Neural cell (in vitro differentiated cells): ENCODE results near the gene ROBO1. TPM values are rescaled to one million over a fixed set of nuclear protein-coding genes. Genes with fewer than 3 reads are reported as not detected.

Source experiments
- H2AFZ ChIP-seq: fragments of 200-600, 300-800 bp; sonication (generic), shearing (Covaris generic); 2 replicates; pipeline ENCODE4 v1.6.0; 2014; ENCODE audit warnings: low read depth, mild to moderate bottlenecking, antibody characterized with exemption, low read length, moderate library complexity
- H3F3A ChIP-seq: fragments of 200-600 bp; shearing (Covaris generic); 2 replicates; pipeline ENCODE4 v1.6.1; 2016; ENCODE audit warnings: mild to moderate bottlenecking, moderate library complexity, mixed read lengths, antibody characterized with exemption, low read length; ENCODE audit not compliant: insufficient read depth, poor library complexity, severe bottlenecking
- H3K27ac ChIP-seq: fragments of 200-600, 300-800 bp; sonication (generic), shearing (Covaris generic); 2 replicates; pipeline ENCODE4 v1.5.1; 2014; ENCODE audit warnings: mild to moderate bottlenecking, low read length, moderate library complexity
- H3K27me3 ChIP-seq: fragments of 300-800, 200-600 bp; sonication (generic), shearing (Covaris generic); 2 replicates; pipeline ENCODE4 v1.6.0; 2014; ENCODE audit warnings: mild to moderate bottlenecking, low read depth, low read length, moderate library complexity; ENCODE audit not compliant: insufficient read depth
- H3K36me3 ChIP-seq: fragments of 300-800, 200-600 bp; sonication (generic), shearing (Covaris generic); 2 replicates; pipeline ENCODE4 v1.5.1; 2014; ENCODE audit warnings: mild to moderate bottlenecking, antibody characterized with exemption, low read length, moderate library complexity; ENCODE audit not compliant: insufficient read depth
- H3K4me2 ChIP-seq: fragments of 300-800, 200-600 bp; sonication (generic), shearing (Covaris generic); 2 replicates; pipeline ENCODE4 v1.6.0; 2014; ENCODE audit warnings: mild to moderate bottlenecking, low read length
- H3K4me3 ChIP-seq: fragments of 300-800, 200-600 bp; sonication (generic), shearing (Covaris generic); 2 replicates; pipeline ENCODE4 v1.5.1; 2014; ENCODE audit warnings: mild to moderate bottlenecking, low read length, moderate library complexity
- H3K79me2 ChIP-seq: fragments of 200-600 bp; shearing (Covaris generic); replicated peaks from 2 replicates; pipeline ENCODE4 v1.6.0; 2014; ENCODE audit warnings: mild to moderate bottlenecking, low read length, moderate library complexity; ENCODE audit not compliant: insufficient read depth
- H3K9ac ChIP-seq: fragments of 300-800, 200-600 bp; sonication (generic), shearing (Covaris generic); 2 replicates; pipeline ENCODE4 v1.6.1; 2016; ENCODE audit warnings: mild to moderate bottlenecking, low read length, mixed read lengths
- H3K9me2 ChIP-seq: fragments of 200-600 bp; shearing (Covaris generic); 2 replicates; pipeline ENCODE4 v1.6.1; 2016; ENCODE audit warnings: mild to moderate bottlenecking, low read length, mixed read lengths; ENCODE audit not compliant: insufficient read depth
- H3K9me3 ChIP-seq: fragments of 200-600, 300-800 bp; sonication (generic), shearing (Covaris generic); 2 replicates; pipeline ENCODE4 v1.6.1; 2016; ENCODE audit warnings: mild to moderate bottlenecking, mixed run types, low read length, moderate library complexity, mixed read lengths
- H4K20me1 ChIP-seq: fragments of 200-600 bp; shearing (Covaris generic); 2 replicates; pipeline ENCODE4 v1.6.1; 2016; ENCODE audit warnings: mild to moderate bottlenecking, mixed run types; ENCODE audit not compliant: insufficient read depth
- EP300 ChIP-seq: fragments of 450-650 bp; conservative IDR thresholded peaks from 2 replicates; pipeline ENCODE4 v1.6.1; 2014; ENCODE audit warnings: antibody characterized with exemption, mild to moderate bottlenecking, moderate library complexity; ENCODE audit not compliant: poor library complexity, severe bottlenecking
- EZH2 ChIP-seq: fragments of 200-600, 300-800 bp; shearing (Covaris generic), sonication (generic); IDR thresholded peaks from 2 replicates; pipeline ENCODE4 v1.6.1; 2014; ENCODE audit warnings: antibody characterized with exemption, low read length, borderline replicate concordance, mild to moderate bottlenecking; ENCODE audit not compliant: insufficient read depth, poor library complexity, severe bottlenecking
- MXI1 ChIP-seq: fragments of 450-650 bp; conservative IDR thresholded peaks from 2 replicates; pipeline ENCODE4 v1.6.1; 2014; ENCODE audit warnings: antibody characterized with exemption, mild to moderate bottlenecking; ENCODE audit not compliant: poor library complexity, severe bottlenecking
- POLR2AphosphoS5 ChIP-seq: IDR thresholded peaks from 2 replicates; pipeline ENCODE4 v1.6.1; 2012
- RAD21 ChIP-seq: fragments of 450-650 bp; conservative IDR thresholded peaks from 2 replicates; pipeline ENCODE4 v1.6.1; 2014; ENCODE audit warnings: antibody characterized with exemption, mild to moderate bottlenecking, moderate library complexity
- SMC3 ChIP-seq: fragments of 450-650 bp; conservative IDR thresholded peaks from 2 replicates; pipeline ENCODE4 v1.6.1; 2014; ENCODE audit warnings: antibody characterized with exemption, mild to moderate bottlenecking, moderate library complexity; ENCODE audit not compliant: poor library complexity
- TAF1 ChIP-seq: IDR thresholded peaks from 2 replicates; pipeline ENCODE4 v1.6.1; 2012; ENCODE audit warnings: low read depth
- polyA plus RNA-seq: library from polyadenylated mRNA; depleted of rRNA; stranded (reverse); fragments of >200 nt; gene quantifications from 2 replicates; pipeline ENCODE4 v1.2.3, GENCODE V29; 2014
- TF ChIP-seq, protein P1 (sequence below): fragments of 450-650 bp; IDR thresholded peaks from 2 replicates; pipeline ENCODE4 v1.5.1; 2014; ENCODE audit warnings: antibody characterized with exemption, mild to moderate bottlenecking, moderate library complexity; ENCODE audit not compliant: poor library complexity, severe bottlenecking
- TF ChIP-seq, protein P2 (sequence below): IDR thresholded peaks from 2 replicates; pipeline ENCODE4 v1.6.1; 2012; ENCODE audit warnings: borderline replicate concordance

The ROBO1 gene
- polyA plus RNA-seq, 1 donor from 2014 or later, result 183 TPM

DNA sequence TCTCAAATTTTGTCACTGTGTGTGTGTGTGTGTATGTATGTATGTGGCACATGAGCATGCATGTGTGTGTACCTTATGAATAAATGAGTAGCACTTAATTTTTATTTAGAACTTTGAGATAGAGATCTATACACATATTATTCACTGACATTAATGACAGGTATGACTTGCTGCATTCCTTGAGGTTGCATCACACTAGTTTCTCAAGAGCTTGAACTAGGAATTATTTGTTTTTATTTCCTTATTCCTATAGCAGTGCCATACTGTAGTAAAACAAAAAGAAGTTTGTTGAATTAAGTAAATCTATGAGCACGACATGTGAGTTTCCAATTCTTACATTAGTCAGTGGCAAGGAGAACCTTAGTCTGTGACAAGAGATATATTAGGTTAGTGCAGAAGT, 943.9 kb downstream of the ROBO1 start:
- no peaks in the 10 kb centered on the region for H3K9me3 ChIP-seq
- H3K9me2 ChIP-seq, result no peaks in the 10 kb centered on the region
- no peak overlapping the region for H2AFZ ChIP-seq
- no peaks in the 10 kb centered on the region for H3K36me3 ChIP-seq
- H3K9ac ChIP-seq, result no peak overlapping the region
- no peaks in the 10 kb centered on the region for H3K27me3 ChIP-seq
- H3F3A ChIP-seq, result no peaks in the 10 kb centered on the region
- TF ChIP-seq TAF1, result no peak
- TF ChIP-seq, protein P1, sequence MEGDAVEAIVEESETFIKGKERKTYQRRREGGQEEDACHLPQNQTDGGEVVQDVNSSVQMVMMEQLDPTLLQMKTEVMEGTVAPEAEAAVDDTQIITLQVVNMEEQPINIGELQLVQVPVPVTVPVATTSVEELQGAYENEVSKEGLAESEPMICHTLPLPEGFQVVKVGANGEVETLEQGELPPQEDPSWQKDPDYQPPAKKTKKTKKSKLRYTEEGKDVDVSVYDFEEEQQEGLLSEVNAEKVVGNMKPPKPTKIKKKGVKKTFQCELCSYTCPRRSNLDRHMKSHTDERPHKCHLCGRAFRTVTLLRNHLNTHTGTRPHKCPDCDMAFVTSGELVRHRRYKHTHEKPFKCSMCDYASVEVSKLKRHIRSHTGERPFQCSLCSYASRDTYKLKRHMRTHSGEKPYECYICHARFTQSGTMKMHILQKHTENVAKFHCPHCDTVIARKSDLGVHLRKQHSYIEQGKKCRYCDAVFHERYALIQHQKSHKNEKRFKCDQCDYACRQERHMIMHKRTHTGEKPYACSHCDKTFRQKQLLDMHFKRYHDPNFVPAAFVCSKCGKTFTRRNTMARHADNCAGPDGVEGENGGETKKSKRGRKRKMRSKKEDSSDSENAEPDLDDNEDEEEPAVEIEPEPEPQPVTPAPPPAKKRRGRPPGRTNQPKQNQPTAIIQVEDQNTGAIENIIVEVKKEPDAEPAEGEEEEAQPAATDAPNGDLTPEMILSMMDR, result no peak
- TF ChIP-seq, protein P2, sequence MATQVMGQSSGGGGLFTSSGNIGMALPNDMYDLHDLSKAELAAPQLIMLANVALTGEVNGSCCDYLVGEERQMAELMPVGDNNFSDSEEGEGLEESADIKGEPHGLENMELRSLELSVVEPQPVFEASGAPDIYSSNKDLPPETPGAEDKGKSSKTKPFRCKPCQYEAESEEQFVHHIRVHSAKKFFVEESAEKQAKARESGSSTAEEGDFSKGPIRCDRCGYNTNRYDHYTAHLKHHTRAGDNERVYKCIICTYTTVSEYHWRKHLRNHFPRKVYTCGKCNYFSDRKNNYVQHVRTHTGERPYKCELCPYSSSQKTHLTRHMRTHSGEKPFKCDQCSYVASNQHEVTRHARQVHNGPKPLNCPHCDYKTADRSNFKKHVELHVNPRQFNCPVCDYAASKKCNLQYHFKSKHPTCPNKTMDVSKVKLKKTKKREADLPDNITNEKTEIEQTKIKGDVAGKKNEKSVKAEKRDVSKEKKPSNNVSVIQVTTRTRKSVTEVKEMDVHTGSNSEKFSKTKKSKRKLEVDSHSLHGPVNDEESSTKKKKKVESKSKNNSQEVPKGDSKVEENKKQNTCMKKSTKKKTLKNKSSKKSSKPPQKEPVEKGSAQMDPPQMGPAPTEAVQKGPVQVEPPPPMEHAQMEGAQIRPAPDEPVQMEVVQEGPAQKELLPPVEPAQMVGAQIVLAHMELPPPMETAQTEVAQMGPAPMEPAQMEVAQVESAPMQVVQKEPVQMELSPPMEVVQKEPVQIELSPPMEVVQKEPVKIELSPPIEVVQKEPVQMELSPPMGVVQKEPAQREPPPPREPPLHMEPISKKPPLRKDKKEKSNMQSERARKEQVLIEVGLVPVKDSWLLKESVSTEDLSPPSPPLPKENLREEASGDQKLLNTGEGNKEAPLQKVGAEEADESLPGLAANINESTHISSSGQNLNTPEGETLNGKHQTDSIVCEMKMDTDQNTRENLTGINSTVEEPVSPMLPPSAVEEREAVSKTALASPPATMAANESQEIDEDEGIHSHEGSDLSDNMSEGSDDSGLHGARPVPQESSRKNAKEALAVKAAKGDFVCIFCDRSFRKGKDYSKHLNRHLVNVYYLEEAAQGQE, result no peak
- TF ChIP-seq RAD21, result no peak
- no peak for TF ChIP-seq POLR2AphosphoS5
- TF ChIP-seq EP300, result no peak
- TF ChIP-seq MXI1, result no peak
- TF ChIP-seq EZH2, result no peak
- no peak for TF ChIP-seq SMC3
- H3K4me3 ChIP-seq, result no peak overlapping the region
- H3K4me2 ChIP-seq, result no peak overlapping the region
- peaks cover 18% of the 10 kb centered on the region for H3K79me2 ChIP-seq
- H4K20me1 ChIP-seq, result no peaks in the 10 kb centered on the region
- no peak overlapping the region for H3K27ac ChIP-seq

- H3K79me2 ChIP-seq, result peaks cover 18% of the 10 kb centered on the region
- no peaks in the 10 kb centered on the region for H3K27me3 ChIP-seq
- no peaks in the 10 kb centered on the region for H3K36me3 ChIP-seq
- no peak overlapping the region for H3K27ac ChIP-seq
- H3K9me2 ChIP-seq, result no peaks in the 10 kb centered on the region
- H3K9me3 ChIP-seq, result no peaks in the 10 kb centered on the region
- no peak overlapping the region for H2AFZ ChIP-seq
- H4K20me1 ChIP-seq, result no peaks in the 10 kb centered on the region
- no peaks in the 10 kb centered on the region for H3F3A ChIP-seq
- H3K4me2 ChIP-seq, result no peak overlapping the region
- H3K4me3 ChIP-seq, result no peak overlapping the region
- H3K9ac ChIP-seq, result no peak overlapping the region
- TF ChIP-seq EZH2, result no peak
- no peak for TF ChIP-seq RAD21
- no peak for TF ChIP-seq POLR2AphosphoS5
- TF ChIP-seq, protein P2, result no peak
- TF ChIP-seq TAF1, result no peak
- TF ChIP-seq MXI1, result no peak
- TF ChIP-seq, protein P1, result no peak
- TF ChIP-seq EP300, result no peak
- TF ChIP-seq SMC3, result no peak
Measured at GRCh38 chr3:78823434-78823833, 944.4 kb downstream of the ROBO1 start.
